Activated naive CD4-positive, alpha-beta T cell treated with anti-CD3 and anti-CD28 coated beads for 36 hours (primary cell): ENCODE data around the gene TMEM236. TPM values are rescaled to one million over a fixed set of nuclear protein-coding genes. Genes with fewer than 3 reads are reported as not detected.
"Not testable (repeated sequence)": the region's sequence is repeated elsewhere in the genome, so short reads cannot be mapped to it uniquely, and the experiment has no call there.

Source experiments
- CTCF ChIA-PET: fragments of 350-600 bp; sonication (Branson Sonifier 250); formaldehyde crosslinking; loops from one replicate; lab custom pipeline; 2021; ENCODE audit warnings: antibody characterized with exemption; lab: Charles Lee
- DNase-seq: peaks from one replicate; pipeline ENCODE4 v3.0.0-alpha.2; 2020
- H3K27ac Mint-ChIP-seq: one replicate; pipeline ENCODE4 v1.8.0; 2021; ENCODE audit warnings: mild to moderate bottlenecking, mixed read lengths
- H3K27me3 Mint-ChIP-seq: one replicate; pipeline ENCODE4 v1.8.0; 2021; ENCODE audit warnings: low read depth, mixed read lengths
- H3K36me3 Mint-ChIP-seq: one replicate; pipeline ENCODE4 v1.8.0; 2021; ENCODE audit warnings: low read depth, mixed read lengths
- H3K4me1 Mint-ChIP-seq: one replicate; pipeline ENCODE4 v1.8.0; 2021; ENCODE audit warnings: low read depth, mixed read lengths
- H3K4me3 Mint-ChIP-seq: one replicate; pipeline ENCODE4 v1.8.0; 2021; ENCODE audit warnings: mild to moderate bottlenecking, moderate library complexity, mixed read lengths
- H3K9me3 Mint-ChIP-seq: one replicate; pipeline ENCODE4 v1.8.0; 2021; ENCODE audit warnings: mixed read lengths
- intact Hi-C: fragments of 100-400 bp; cut with micrococcal nuclease; formaldehyde crosslinking; loops from one replicate; pipeline ENCODE4 v1.15.1; 2023
- total RNA-seq, 2 experiments: library from RNA; stranded (reverse); gene quantifications; one replicate each; pipeline ENCODE4 v1.2.3, GENCODE V29; 2021

The TMEM236 gene, protein sequence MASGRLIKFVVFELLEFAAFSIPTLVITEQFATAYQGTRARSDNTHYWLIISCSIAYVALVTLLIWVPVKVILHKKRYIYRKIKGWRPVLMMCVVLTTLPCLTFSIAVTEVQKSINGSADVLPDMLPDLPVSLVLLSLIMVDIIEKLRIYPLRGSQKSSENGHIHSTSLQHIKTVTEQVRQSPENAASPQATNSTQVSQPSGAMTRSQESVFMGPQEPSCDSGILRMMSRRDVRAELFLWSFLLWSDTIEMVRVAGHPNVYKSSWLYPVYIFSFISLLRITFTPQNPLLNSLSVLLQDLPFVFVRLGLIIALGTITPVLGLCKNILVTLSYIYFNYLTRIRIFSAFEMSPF
- total RNA-seq: not detected

GRCh38 chr10:17751781-17752445 lies at the start of gene TMEM236:
Gene TMEM236 (plus strand): TSS chr10:17752201. CDS start chr10:17752296, 95 bp downstream.
- H3K27ac Mint-ChIP-seq: no peak within 1 kb of the TSS
- H3K27me3 Mint-ChIP-seq: no peaks in the 10 kb centered on the region
- H3K9me3 Mint-ChIP-seq: no peaks in the 10 kb centered on the region
- no peaks in the 10 kb centered on the region for H3K4me1 Mint-ChIP-seq
- CTCF ChIA-PET: interaction anchor here (1.3 kb wide), 1 partner anchor 14 kb away, joined by 4 read pairs; no protein-coding TSS in a partner anchor
- no peaks in the 10 kb centered on the region for H3K36me3 Mint-ChIP-seq
- intact Hi-C loops: no loop called here
- no peak within 1 kb of the TSS for H3K4me3 Mint-ChIP-seq
- DNase-seq: no peak

- Mint-ChIP-seq H3K9me3 (no peaks in the 10 kb centered on the region), H3K4me3 (no peak overlapping the region), H3K27ac (no peak overlapping the region), H3K4me1 (no peaks in the 10 kb centered on the region), H3K27me3 (no peaks in the 10 kb centered on the region), H3K36me3 (peaks cover 10% of the 10 kb centered on the region)
- intact Hi-C loops: no loop called here
- CTCF ChIA-PET: no interaction called here
- DNase-seq: no peak
These were observed 48.3 kb upstream of the TMEM236 start for GRCh38 chr10:17703706-17704105.

- H3K36me3 Mint-ChIP-seq: peaks cover 25% of the 10 kb centered on the region
- no peak for DNase-seq
- no peaks in the 10 kb centered on the region for H3K27me3 Mint-ChIP-seq
- no peaks in the 10 kb centered on the region for H3K4me1 Mint-ChIP-seq
- no peak overlapping the region for H3K27ac Mint-ChIP-seq
- intact Hi-C loops: no loop called here
- no peaks in the 10 kb centered on the region for H3K9me3 Mint-ChIP-seq
- CTCF ChIA-PET: interaction anchor here (0.6 kb wide), 1 partner anchor 59 kb away, joined by 4 read pairs; no protein-coding TSS in a partner anchor
- no peak overlapping the region for H3K4me3 Mint-ChIP-seq
These were observed 43.2 kb upstream of the TMEM236 start for GRCh38 chr10:17708821-17709220.

GRCh38 chr10:17709492-17709891 lies 42.5 kb upstream of the TMEM236 start:
- H3K27me3 Mint-ChIP-seq: no peaks in the 10 kb centered on the region
- DNase-seq: no peak
- no peak overlapping the region for H3K27ac Mint-ChIP-seq
- CTCF ChIA-PET: interaction anchor here (0.6 kb wide), 1 partner anchor 261 kb away, joined by 3 read pairs; no protein-coding TSS in a partner anchor
- no peaks in the 10 kb centered on the region for H3K9me3 Mint-ChIP-seq
- intact Hi-C loops: no loop called here
- peaks cover 31% of the 10 kb centered on the region for H3K36me3 Mint-ChIP-seq
- no peak overlapping the region for H3K4me3 Mint-ChIP-seq
- H3K4me1 Mint-ChIP-seq: no peaks in the 10 kb centered on the region

GRCh38 chr10:17710181-17710580 lies 41.8 kb upstream of the TMEM236 start:
- no peak for DNase-seq
- no peaks in the 10 kb centered on the region for H3K9me3 Mint-ChIP-seq
- peaks cover 35% of the 10 kb centered on the region for H3K36me3 Mint-ChIP-seq
- no peak overlapping the region for H3K27ac Mint-ChIP-seq
- H3K4me1 Mint-ChIP-seq: no peaks in the 10 kb centered on the region
- H3K27me3 Mint-ChIP-seq: no peaks in the 10 kb centered on the region
- CTCF ChIA-PET: no interaction called here
- intact Hi-C loops: no loop called here
- no peak overlapping the region for H3K4me3 Mint-ChIP-seq

- no peaks in the 10 kb centered on the region for H3K9me3 Mint-ChIP-seq
- intact Hi-C loops: no loop called here
- no peaks in the 10 kb centered on the region for H3K4me1 Mint-ChIP-seq
- H3K4me3 Mint-ChIP-seq: no peak overlapping the region
- H3K36me3 Mint-ChIP-seq: peaks cover 38% of the 10 kb centered on the region
- CTCF ChIA-PET: no interaction called here
- H3K27me3 Mint-ChIP-seq: no peaks in the 10 kb centered on the region
- DNase-seq: no peak
- no peak overlapping the region for H3K27ac Mint-ChIP-seq
These were observed 39.9 kb upstream of the TMEM236 start for GRCh38 chr10:17712053-17712452.

DNA sequence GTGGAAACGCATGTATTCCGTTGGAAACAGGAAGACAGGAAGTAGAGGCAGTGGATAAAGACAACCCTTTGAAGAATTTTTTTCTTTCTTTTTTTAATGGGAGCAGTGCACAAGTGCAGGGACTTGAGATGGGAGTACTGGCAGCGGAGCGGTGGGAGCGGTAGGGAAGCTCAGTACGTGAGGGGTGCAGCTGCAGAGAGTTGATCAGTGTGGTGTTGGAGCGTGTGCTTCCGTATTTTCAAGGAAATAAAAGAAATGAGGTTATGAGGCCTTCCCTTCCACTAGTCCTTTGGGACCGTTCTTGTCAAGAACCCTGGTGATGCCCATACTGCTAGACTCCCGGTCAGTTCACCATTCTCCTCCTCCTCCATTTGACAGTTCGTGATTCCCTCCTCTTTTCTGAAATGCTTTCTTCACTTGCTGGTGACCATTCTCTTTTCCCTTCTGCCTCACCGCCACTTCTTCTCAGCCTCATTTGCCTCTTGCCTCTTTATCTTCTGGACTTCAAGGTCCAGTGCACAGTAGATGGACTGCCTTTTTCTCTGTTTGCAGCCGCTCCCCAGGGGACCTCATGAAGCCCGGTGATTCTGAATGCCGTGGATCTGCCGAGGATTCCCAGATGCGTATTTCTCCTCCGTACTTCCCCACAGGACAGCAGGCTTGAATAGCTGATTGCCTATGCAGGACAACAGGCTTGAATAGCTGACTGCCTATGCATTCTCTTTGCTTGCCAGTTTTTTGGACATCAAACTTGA lies 39.1 kb upstream of the TMEM236 start:
- Mint-ChIP-seq H3K9me3 (no peaks in the 10 kb centered on the region), H3K4me1 (no peaks in the 10 kb centered on the region), H3K36me3 (peaks cover 40% of the 10 kb centered on the region), H3K27me3 (no peaks in the 10 kb centered on the region), H3K4me3 (no peak overlapping the region), H3K27ac (no peak overlapping the region)
- no peak for DNase-seq
- intact Hi-C loops: no loop called here
- CTCF ChIA-PET: interaction anchor here (0.6 kb wide), 1 partner anchor 29 kb away, joined by 3 read pairs; no protein-coding TSS in a partner anchor

DNA sequence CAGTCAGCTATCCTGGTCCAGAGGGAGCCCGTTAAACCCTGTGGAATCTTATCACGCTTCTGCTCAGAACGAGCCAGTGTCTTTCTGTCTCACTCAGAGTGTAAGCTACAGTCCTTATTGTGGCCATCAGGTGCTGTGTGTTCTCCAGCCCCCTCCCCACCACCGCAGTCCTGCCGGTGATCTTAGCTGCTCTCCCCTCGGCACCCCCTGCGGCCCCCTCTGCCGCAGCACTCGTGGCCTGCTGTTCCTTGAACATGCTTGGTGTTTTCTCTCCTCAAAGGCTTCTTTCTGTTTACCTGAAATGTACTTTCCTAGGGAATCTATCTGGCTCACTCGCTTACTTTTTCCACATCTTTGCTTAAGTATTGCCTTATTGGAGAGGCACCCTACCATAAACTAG lies 38.2 kb upstream of the TMEM236 start:
- H3K27ac Mint-ChIP-seq: no peak overlapping the region
- H3K36me3 Mint-ChIP-seq: peaks cover 44% of the 10 kb centered on the region

GRCh38 chr10:17716161-17716560 lies 35.8 kb upstream of the TMEM236 start:
- Mint-ChIP-seq H3K9me3 (peaks cover 2% of the 10 kb centered on the region), H3K27me3 (no peaks in the 10 kb centered on the region), H3K27ac (no peak overlapping the region), H3K36me3 (peaks cover 48% of the 10 kb centered on the region), H3K4me3 (no peak overlapping the region), H3K4me1 (no peaks in the 10 kb centered on the region)
- CTCF ChIA-PET: no interaction called here
- intact Hi-C loops: no loop called here
- DNase-seq: no peak

More for the DNA sequence above, 38.2 kb upstream of the TMEM236 start:
- Mint-ChIP-seq H3K27me3 (no peaks in the 10 kb centered on the region), H3K9me3 (no peaks in the 10 kb centered on the region), H3K4me3 (no peak overlapping the region), H3K4me1 (no peaks in the 10 kb centered on the region)
- CTCF ChIA-PET: interaction anchor here (0.6 kb wide), 1 partner anchor 30 kb away, joined by 3 read pairs; no protein-coding TSS in a partner anchor
- intact Hi-C loops: no loop called here
- no peak for DNase-seq

- H3K9me3 Mint-ChIP-seq, CTCF ChIA-PET, DNase-seq, H3K27ac Mint-ChIP-seq, H3K4me1 Mint-ChIP-seq, H3K4me3 Mint-ChIP-seq, intact Hi-C loops, H3K27me3 Mint-ChIP-seq: not testable (repeated sequence)
- H3K36me3 Mint-ChIP-seq: peaks cover 33% of the 10 kb centered on the region
These were observed 29.5 kb upstream of the TMEM236 start for GRCh38 chr10:17722317-17723014.

GRCh38 chr10:17725703-17726102 lies 26.3 kb upstream of the TMEM236 start:
- no peaks in the 10 kb centered on the region for H3K27me3 Mint-ChIP-seq
- peaks cover 2% of the 10 kb centered on the region for H3K9me3 Mint-ChIP-seq
- no peak overlapping the region for H3K4me3 Mint-ChIP-seq
- no peak overlapping the region for H3K27ac Mint-ChIP-seq
- DNase-seq: no peak
- intact Hi-C loops: no loop called here
- CTCF ChIA-PET: no interaction called here
- H3K36me3 Mint-ChIP-seq: peaks cover 17% of the 10 kb centered on the region
- no peaks in the 10 kb centered on the region for H3K4me1 Mint-ChIP-seq

GRCh38 chr10:17729630-17730029 lies 22.4 kb upstream of the TMEM236 start:
- Mint-ChIP-seq H3K4me1 (no peaks in the 10 kb centered on the region), H3K27ac (no peak overlapping the region), H3K27me3 (no peaks in the 10 kb centered on the region), H3K9me3 (no peaks in the 10 kb centered on the region), H3K4me3 (no peak overlapping the region), H3K36me3 (no peaks in the 10 kb centered on the region)
- CTCF ChIA-PET: no interaction called here
- DNase-seq: no peak
- intact Hi-C loops: no loop called here
